Stimulated activated CD4-positive, alpha-beta T cell treated with anti-CD3 and anti-CD28 coated beads, Interleukin-15, amount 100 ng/mL, for 24 hours (primary cell): Measurements from ENCODE around the gene EPS8L1.
"Not testable (repeated sequence)": the region's sequence is repeated elsewhere in the genome, so short reads cannot be mapped to it uniquely, and the experiment has no call there.

Experiments used
- DNase-seq: peaks from one replicate; pipeline ENCODE4 v3.0.0-alpha.2; 2020

Gene EPS8L1

DNA sequence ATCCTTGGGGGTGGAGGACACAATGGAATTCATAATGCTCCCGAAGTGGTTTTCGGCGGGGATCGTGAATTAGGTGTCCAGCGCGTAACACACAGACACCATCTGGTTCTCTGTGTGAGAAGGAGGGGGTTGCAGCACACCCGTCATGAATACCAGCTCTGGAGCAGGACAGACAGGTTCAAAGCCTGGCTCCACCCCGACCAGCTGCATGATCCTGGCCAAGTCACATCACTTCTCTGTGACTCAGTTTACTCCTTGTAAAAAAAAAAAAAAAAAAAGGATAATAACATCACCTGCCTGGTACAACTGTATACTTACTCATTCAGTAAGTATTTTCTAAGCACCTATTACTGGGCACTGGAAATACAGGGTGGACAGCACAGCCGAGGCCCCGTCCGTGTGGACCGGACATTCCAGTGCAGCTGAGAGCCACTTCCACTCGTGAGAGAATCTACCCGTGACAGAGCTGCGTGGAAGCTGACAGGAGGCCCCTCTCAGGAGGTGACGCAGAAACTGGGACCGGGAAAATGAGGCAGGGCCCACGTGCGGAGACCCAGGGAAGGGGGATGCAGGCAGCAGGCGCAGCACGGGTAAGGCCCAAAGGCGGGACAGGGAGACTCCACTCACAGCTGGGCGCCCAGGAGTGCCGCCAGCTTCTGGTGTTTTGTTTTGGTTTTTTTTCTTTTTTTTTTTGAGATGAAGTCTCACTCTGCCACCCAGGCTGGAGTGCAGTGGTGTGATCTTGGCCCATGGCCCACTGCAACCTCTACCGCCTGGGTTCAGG is 24.7 kb upstream of the EPS8L1 start:
- no peak for DNase-seq

DNA sequence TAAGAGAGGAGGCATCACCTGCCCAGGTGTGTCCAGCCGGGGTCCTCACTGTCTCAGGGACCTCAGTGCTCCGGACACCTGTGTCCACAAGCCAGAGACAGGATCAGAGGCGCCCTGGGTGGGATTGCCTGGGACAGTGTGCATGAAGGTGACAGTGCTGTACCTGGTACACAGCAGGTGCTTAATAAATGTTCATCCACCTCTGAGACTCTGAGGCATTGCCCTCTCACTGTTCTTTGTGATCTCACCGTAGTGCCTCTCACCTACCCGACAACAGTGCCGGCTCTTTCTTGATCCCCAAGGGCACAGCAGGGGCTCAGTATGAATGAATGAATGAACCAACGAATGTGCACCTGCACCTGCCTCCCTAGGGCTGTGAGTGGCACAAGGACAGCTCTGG is 21.9 kb upstream of the EPS8L1 start:
- DNase-seq = no peak

DNA sequence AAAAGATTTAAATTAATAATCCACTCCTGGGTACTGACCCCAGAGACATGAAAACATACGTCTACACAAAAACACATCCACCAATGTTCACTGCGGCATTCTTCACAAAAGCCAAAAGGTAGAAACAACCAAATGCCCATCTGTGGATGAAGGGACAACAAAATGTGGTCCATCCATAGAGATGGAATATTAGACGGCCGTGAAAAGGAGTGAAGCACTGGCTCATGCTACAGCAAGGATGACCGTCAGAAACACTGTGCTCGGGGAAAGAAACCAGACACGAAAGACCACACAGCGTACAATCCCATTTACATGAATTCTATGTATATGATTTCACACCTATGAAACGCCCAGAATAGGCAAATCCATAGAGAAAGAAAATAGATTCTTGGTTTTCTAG is 18.8 kb upstream of the EPS8L1 start:
- DNase-seq = no peak

DNA sequence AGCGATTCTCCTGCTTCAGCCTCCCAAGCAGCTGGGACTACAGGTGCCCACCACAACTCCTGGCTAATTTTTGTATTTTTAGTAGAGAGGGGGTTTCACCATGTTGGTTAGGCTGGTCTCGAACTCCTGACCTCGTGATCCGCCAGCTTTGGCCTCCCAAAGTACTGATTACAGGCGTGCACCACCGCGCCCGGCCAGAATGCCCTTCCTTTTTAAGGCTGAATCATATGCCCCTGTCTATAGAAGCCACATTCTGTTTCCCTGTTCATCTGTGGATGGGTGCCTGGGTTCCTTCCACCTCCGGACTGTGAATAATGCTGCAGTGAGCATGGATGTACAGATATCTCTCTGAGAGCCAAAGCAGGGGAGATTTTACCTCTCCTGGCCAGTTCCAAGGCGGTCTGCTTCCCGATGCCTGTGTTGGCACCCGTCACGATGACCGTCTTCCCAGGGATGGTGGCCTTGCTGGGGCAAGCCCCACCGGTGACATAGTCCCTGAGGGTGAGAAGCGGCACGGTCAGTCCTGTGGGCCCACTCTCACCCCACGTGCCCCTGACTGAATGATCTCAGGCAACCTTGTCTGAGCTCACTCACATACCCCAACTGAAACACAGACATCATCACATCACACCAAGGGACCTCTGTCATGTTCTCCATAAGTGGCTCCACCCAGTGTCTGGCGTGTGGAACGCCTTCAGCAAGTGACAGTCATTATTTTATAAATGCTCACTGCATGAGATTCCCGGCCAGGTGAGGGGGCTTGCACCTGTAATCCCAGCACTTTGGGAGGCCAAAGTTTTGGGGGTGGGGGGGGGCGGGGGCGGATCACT is 16.7 kb upstream of the EPS8L1 start:
- no peak for DNase-seq

DNA sequence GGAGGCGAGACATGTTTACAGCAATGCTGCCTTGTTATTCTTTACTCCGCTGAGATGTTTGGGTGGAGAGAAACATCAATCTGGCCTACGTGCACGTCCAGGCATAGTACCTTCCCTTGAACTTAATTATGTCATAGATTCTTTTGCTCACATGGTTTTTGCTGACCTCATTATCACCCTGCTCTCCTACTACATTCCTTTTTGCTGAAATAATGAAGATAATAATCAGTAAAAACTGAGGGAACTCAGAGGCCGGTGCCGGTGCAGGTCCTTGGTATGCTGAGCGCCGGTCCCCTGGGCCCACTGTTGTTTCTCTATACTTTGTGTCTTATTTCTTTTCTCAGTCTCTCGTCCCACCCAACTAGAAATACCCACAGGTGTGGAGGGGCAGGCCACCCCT is 15.4 kb upstream of the EPS8L1 start:
- DNase-seq = not testable (repeated sequence)

DNA sequence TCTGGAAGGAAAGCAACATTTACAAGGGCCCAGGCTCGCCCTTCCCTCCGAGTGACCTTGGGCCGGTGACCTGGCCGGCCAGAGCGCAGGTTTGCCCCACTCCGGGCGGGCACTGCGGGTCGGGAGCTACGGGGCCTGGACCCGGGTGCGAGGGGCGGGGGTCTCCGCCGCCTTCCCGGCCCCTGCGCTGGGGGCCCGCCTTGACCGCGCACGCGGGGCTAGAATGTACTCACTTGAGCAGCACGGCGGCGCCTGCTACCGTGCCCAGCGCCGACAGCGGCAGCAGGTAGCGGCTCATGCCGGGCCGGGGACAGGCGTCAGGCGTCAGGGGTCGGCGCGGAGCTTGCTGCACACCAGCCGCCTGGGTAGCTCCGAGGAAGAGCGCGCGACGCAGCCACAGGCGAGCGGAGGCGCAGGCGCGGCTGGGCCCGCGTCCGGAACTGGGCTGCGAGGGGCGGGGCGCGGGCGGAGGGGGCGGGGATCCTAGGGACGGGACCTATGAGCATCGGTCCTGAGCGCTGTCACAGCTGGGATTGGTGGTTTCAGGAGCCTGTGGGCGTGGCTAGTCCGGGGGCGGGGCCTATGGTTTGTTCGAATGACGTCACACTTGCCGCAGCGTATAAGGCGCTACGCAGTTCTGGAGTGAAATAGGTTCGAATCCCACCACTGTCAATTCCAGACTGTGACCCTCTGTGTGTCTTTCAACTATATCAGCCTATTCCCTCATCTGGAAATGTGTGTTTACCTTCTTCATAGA is 12.8 kb upstream of the EPS8L1 start, which contains the start of gene RDH13:
TSS of gene RDH13 (minus strand) at position 414 of the 757 bp plus-strand sequence. CDS start at position 298, 116 bp downstream.
- peak; percentile 100 for DNase-seq

DNA sequence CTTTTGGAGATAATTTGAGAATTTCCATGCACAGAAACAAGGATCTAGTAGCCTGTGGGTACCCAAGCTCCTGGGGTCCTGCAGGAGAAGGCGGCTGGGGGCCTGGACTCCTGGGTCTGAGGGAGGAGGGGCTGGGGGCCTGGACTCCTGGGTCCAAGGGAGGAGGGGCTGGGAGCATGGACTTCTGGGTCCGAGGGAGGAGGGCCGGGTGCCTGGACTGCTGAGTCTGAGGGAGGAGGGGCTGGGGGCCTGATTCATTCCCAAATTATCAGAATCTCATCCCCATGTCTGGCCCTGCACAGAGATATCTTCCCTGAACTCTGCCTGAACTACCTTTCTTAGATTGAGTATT is 12.2 kb upstream of the EPS8L1 start:
- DNase-seq = no peak

DNA sequence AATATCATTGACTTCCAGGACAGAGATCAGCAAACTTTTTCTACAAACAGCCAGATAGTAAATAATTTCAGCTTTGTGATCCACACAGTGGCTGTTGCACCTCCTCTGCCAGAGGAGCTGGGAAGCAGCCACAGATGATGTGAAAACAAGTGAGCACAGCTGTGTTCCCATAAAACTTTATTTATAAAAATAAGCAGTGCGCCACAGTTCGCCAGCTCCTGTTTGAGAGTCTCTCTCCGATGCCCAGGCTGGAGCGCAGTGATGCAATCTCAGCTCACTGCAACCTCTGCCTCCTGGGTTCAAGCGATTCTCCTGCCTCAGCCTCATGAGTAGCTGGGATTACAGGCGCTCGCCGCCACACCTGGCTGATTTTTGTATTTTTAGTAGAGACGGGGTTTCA is 10.2 kb upstream of the EPS8L1 start:
- DNase-seq = not testable (repeated sequence)

DNA sequence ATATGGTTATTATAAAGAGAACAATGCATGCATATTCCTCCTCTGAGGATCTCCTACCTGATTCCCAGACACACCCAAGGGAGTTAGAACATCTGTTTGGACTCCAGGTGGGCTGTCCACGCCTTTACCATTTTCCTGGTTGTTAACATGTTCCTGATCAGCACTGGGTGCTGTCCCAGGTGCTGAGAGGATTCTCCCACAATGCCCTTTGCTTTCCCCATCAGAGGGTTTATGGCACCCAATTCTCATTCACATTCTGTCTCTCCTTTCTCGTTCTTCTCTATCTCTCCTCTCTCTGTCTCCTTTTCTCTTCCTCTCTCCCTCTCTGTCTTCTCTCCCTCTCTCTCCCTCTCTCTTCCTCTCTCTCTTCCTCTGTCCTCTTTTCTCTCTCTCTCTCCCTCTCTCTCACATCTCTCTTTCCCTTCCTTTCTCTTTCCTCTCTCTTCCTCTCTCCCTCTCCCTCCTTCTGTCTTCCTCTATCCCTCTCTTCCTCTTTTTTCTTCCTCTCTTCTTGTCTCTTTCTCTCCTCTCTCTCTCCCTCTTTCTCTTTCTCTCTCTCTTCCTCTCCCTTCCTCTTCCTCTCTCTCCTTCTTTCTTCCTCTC is 9.5 kb upstream of the EPS8L1 start:
- no peak for DNase-seq

DNA sequence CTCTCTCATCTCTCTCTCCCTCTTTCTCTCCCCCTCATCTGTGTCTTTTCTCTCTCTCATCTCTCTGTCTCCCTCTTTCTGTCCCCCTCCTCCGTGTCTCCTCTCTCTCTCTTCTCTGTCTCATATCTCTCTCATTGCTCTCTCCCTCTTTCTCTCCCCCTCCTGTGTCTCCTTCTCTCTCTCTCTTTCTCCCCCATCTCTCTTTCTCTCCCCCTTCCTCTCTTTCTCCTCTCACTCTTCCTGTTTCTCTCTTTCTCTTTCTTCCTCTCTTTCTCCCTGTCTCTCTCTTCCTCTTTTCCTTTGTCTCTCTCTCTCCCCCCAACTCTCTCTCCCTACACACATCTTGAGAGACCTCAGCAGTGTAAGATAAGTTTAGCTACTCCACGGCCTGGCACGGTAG is 7.8 kb upstream of the EPS8L1 start:
- DNase-seq = no peak

DNA sequence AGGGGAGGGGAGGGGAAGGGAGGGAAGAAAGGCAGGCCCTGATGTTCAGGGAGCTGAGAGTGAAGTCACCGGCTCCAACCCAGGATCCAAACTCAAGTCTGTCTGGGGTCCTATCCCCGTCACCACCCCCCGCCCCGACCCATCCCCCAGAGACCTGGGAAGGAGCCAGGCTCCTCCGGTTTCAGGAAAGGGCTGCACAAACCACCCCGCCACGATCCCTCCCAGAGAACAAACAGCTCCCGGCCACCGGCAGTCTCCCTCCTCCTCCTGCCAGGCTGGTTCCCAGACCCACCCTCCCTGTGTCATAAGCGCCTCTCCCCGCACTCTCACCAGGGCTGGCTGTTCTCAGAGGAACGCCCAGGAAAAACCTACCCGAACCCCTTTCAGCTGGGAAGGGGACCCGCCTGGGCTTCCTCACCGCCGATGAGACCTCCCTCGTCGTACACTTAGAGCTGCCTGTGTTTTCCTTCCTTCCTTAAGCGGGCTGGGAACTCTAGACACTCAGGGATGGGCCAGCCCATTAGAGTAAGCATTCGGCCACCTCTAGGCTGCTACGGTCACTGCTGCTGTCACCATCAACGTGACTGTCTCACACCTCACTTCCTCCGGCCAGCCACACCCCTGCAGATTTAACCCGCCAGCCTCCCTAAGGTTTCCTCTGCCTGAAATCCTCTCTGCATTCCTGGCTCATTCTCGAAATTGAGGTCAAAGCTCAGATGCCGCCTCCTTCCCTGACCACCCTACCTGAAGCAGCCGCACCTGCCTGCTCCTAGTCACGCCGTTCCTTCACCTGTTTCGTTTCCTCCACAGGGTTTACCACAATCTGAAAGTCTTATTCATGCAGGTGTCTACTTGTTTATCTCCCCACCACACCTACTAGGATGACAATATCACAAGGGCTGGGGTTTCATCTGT is 6.5 kb upstream of the EPS8L1 start:
- no peak for DNase-seq

DNA sequence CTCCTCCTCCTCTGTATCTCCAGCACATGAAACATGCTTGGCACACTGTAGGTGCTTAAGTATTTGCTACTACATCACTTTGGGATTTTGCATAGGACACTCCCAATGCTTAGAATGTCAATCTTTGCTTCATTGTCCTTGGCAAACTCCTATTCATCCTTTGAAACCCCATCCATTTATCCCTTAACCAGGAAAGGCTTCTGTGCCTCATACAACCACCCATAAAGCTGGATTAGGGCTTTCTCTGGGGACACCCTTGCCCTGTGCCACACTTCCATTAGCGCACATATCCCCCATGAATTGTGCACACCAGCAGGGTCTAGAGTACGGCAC is 5.8 kb upstream of the EPS8L1 start:
- no peak for DNase-seq

DNA sequence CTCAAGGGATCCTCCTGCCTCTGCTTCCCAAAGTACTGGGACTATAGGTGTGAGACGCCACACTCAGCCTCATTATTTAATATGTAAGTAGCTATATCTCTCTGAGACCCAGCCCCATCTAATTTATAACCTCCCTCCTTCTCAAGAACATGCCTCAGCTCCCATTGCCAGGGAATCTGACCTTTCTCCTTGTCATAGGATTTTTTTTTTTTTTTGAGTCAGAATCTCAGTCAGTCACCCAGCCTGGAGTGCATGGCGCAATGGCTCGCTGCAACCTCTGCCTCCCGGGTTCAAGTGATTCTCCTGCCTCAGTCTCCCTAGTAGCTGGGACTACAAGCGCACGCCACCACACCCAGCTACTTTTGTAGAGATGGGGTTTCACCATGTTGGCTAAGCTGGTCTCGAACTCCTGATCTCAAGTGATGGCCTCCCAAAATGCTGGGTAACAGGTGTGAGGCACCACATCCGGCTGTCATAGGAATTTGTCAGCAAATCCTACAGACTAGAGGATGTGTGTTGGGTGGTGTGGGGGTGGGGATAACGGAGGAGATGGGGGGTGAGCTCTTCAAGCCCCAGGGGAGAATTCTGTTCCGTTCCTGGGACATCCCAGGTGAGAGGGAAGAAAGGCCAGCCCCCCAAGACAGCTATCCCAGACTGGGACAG is 5.1 kb upstream of the EPS8L1 start:
- no peak for DNase-seq

DNA sequence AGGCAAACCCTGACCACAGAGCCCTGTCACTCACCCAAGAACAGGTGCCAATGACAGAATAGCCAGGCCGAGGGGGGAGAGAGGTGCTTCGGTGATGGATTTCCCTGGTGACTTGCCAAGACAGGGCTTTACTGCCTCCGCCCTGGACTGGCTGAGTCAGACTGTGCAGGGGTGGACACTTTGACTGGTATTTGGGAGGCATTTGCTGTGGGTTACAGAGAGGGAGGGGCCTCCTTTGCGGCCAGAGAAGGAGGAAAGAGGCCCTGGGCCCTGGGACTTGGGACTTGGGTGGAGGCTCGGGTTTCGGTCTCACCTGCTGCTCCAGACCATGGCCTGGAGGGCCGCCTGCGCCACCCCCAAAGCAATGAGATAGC is 4.6 kb upstream of the EPS8L1 start:
- no peak for DNase-seq

DNA sequence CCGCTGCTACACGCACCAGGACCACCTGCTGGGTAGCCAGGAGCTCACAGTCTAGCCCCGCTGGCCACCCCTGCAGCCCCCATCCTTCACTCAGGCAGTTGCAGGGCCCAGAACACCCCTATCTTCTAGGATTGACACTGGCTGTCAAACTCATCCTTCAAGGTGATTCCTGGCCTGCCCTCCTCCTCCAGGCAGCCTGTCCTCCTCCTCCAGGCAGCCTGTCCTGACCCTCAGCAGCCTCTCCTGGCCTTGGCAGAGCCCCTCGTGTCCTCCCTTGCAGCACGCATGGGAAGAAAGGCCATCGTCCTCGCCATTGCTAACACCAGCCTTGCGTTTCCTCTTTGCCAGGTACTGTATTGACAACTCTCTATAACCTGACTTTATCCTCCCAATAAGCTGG is 3.8 kb upstream of the EPS8L1 start:
- DNase-seq = no peak

DNA sequence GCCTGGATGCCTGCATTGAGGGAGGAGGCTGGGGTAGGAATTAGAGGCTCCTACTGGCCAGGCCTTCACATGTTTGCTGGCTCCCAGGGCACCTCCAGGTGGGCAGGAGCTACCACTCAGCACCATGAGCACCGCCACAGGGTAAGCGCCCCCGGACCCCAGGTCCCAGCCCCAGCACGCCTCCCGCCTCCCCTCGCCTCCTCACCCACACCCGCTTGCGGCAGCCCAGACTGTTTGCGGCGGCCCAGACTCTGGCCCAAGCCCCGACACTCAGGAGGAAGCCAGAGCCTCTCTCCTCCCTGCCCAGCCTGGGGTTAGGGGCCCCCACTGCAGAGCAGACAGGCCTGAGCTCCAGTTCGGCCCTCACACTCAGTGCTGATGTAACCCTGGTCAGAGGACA is 652 bp downstream of the EPS8L1 start:
- DNase-seq = no peak

DNA sequence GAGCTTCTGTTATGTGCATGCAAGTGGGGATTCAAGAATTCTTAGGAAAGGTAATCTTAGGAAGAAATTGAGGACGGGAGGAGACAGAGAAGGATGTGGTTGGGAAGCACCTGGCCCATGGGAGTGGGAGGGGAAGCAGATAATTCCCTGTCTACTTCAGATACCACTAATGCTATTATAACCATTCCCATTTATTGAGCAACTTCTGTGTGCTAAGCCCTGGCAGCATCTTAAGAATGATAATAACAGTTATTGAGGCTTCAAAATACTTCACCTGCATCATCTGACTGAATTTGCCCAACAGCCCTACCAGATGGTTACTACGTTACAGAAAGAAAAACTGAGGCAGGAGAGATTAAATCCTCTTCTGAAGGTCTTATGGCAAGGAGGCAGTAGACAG is 1.4 kb downstream of the EPS8L1 start:
- DNase-seq = no peak

DNA sequence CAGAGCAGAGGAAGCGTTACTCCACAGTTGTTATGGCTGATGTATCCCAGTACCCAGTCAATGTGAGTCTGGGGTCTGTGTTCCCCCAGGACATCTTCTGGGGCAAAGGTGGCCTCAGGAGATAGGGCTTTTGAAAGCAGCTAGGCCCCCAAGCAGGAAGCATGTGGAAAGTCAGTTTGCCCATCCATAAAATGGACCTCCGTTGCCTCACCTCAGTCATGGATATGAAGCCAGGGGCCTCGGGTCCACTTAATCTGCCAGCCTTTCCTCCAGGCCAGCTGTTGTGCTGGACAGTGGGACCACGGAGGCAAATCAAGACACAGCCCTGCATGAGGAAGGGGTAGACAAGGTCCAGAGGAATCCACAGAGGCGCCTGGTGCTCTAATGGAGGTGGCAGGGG is 3.3 kb downstream of the EPS8L1 start:
- no peak for DNase-seq

DNA sequence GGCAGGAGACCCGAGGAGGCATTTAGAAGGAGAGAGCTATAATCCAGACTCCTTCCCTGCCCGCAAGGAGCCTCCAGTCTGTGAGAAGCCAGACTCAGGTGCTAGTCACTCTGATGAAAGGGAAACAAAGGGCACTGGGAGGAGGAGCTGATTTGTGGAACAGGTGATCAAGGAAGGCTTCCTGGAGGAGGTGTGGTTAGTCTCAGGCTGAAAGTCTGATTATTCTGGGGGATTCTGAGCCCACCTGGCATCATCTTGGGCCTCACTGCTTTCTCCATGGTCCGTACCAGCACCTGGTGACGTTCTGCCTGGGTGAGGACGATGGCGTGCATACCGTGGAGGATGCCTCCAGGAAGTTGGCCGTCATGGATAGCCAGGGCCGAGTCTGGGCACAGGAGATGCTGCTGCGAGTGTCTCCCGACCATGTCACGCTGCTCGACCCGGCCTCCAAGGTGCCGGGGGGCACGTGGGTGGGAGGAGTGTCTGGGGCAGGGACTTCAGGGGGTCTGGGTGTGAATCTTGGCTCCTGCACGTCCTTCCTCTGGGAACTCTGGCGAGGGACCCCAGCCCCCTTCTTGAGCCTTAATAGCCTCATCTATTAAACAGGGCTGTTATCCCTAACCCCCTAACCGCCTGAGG is 3.9 kb downstream of the EPS8L1 start:
- DNase-seq = no peak

DNA sequence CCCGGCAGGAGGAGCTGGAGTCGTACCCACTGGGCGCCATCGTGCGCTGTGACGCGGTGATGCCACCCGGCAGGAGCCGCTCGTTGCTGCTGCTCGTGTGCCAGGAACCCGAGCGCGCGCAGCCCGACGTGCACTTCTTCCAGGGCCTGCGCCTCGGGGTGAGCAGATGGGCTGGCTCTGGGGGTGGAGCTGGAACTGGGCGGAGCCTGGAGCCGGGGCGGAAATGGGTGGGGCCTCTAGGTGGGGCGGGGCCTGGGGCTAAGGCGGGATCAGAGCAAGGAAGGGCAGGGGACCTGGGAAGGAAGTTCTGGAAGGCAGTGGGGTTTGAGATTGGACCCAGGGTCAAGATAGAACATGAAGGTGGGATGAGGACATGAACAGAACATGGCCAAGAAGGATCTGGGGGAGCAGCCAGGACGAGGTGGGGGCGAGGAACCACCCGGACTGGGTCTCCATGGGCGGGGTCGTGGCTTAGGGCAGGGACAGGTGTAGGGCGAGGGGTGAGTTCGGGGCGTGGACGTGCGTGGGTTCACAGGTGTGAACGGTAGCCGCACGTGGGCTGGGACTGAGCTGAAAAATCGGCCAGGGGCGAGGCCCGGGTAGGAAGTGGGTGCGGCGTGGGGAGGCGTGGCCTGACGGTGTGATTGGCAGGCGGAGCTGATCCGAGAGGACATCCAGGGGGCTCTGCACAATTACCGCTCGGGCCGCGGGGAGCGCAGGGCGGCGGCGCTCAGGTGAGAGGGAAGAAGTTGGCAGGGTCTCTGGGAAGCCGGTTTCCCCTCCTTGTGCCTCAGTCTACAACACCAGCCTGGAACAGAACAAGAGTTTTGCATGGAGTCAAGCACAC is 4.7 kb downstream of the EPS8L1 start:
- DNase-seq = peak; percentile 80
